SK-N-MC (cell line): ENCODE results near the gene BCAT1.

Experiments
- DNase-seq: peaks from one replicate; pipeline ENCODE4 v3.0.0-alpha.2; 2011; ENCODE audit warnings: low read depth, low spot score
- H3K27ac ChIP-seq: fragments of 200-600 bp; sonication (generic); 2 replicates; pipeline ENCODE4 v1.5.1; 2016; ENCODE audit warnings: mixed run types
- H3K36me3 ChIP-seq: fragments of 200-600 bp; sonication (generic); 2 replicates; pipeline ENCODE4 v1.6.1; 2017; ENCODE audit warnings: antibody characterized with exemption, low read length, mixed read lengths; ENCODE audit not compliant: insufficient read depth
- H3K4me3 ChIP-seq: fragments of 200-600 bp; sonication (generic); 2 replicates; pipeline ENCODE4 v1.5.1; 2016
- H3K9ac ChIP-seq: fragments of 200-600 bp; sonication (generic); 2 replicates; pipeline ENCODE4 v1.8.0; 2017; ENCODE audit warnings: mixed run types, mixed read lengths; ENCODE audit not compliant: insufficient read length
- H3K9me3 ChIP-seq: fragments of 200-600 bp; sonication (generic); 2 replicates; pipeline ENCODE4 v1.6.1; 2017; ENCODE audit warnings: low read depth, mild to moderate bottlenecking, antibody characterized with exemption, low read length, moderate library complexity, mixed read lengths
- EZH2 ChIP-seq: fragments of 200-600 bp; sonication (generic); IDR thresholded peaks from one replicate; pipeline ENCODE4 v1.6.1; 2017; ENCODE audit warnings: antibody characterized with exemption
- FOXP2 ChIP-seq: optimal IDR thresholded peaks from 2 replicates; pipeline ENCODE3; 2011; ENCODE audit warnings: mild to moderate bottlenecking, moderate library complexity; ENCODE audit not compliant: insufficient read depth; ENCODE audit errors: extremely low read length, control extremely low read depth
- POLR2AphosphoS5 ChIP-seq: IDR thresholded peaks from 2 replicates; pipeline ENCODE4 v1.6.1; 2012; ENCODE audit warnings: mild to moderate bottlenecking, low read depth, low read length, borderline replicate concordance

BCAT1 gene

GRCh38 chr12:24764712-24765111 is 184.2 kb downstream of the BCAT1 start:
- no peak overlapping the region for H3K9ac ChIP-seq
- no peak overlapping the region for H3K27ac ChIP-seq
- H3K36me3 ChIP-seq: no peaks in the 10 kb centered on the region
- TF ChIP-seq FOXP2 (no peak), EZH2 (no peak), POLR2AphosphoS5 (no peak)
- no peaks in the 10 kb centered on the region for H3K9me3 ChIP-seq
- no peak for DNase-seq
- H3K4me3 ChIP-seq: no peak overlapping the region

DNA sequence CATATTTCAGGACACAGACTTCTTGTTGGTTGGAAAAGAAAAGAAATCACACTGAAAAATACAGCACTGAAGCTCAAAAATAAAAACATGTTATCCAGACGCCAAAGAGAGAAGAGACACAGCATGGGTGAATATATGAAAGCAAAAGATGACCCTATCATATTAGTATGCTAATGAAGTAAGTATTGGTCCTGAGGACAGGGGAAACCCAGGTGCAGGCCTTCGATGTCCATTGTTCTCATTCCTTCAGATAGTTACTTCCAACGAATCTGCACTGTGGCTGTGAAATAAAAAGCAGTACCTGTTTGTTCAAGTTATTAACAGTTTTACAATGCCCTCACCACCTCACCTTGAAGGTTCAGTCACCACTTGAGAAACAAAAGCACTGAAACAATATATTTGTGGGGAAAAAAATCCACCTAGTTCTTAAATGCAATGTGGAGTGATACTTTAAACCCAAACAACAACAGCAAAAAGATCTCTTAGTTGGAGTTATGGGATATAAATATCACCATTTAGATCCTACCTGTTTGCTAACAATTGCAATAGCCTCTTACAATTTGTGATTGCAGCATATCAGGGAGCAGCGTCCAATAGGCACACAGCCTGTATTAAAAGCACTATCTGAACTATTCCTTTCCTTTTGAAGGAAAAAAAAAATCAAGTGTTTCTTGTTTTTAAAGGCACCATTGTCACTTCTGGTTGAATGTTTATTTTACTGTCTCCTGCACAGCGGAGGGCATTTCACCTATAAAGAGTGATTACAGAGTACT is 188.1 kb downstream of the BCAT1 start:
- TF ChIP-seq POLR2AphosphoS5 (no peak), FOXP2 (no peak), EZH2 (no peak)
- DNase-seq: no peak
- H3K36me3 ChIP-seq: no peaks in the 10 kb centered on the region
- H3K9me3 ChIP-seq: no peaks in the 10 kb centered on the region
- no peak overlapping the region for H3K9ac ChIP-seq
- no peak overlapping the region for H3K27ac ChIP-seq
- H3K4me3 ChIP-seq: no peak overlapping the region

- H3K4me3 ChIP-seq: no peak overlapping the region
- H3K9ac ChIP-seq: no peak overlapping the region
- no peak overlapping the region for H3K27ac ChIP-seq
- no peaks in the 10 kb centered on the region for H3K36me3 ChIP-seq
- H3K9me3 ChIP-seq: no peaks in the 10 kb centered on the region
- no peak for DNase-seq
- TF ChIP-seq POLR2AphosphoS5: no peak
- no peak for TF ChIP-seq FOXP2
- TF ChIP-seq EZH2: no peak
Observed at GRCh38 chr12:24760162-24760561, 188.7 kb downstream of the BCAT1 start.
